ENCODE results near the gene MPZL3.

The MPZL3 gene

GRCh38 chr11:118180300-118180703 is 71.9 kb downstream of the MPZL3 start:
- no peak for DNase-seq

DNA sequence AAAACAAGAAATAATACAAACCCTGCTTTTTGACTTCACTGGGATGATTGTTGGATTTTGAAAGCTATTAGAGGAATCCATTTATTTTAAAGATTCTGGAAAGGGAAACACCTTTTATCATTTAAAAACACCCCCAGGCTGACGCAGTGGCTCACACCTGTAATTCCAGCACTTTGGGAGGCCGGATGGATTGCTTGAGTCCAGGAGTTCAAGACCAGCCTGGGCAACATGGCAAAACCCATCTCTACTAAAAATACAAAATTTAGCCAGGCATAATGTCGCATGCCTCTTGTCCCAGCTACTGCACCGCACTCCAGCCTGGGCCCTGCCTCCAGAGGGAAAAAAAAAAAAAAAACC is 75.4 kb downstream of the MPZL3 start:
- no peak for DNase-seq

Measured in COR-L47 (cell line).